ENCODE data around the gene METTL8. TPM values are rescaled to one million over a fixed set of nuclear protein-coding genes. Genes with fewer than 3 reads are reported as not detected.
"Not testable (repeated sequence)": the region's sequence is repeated elsewhere in the genome, so short reads cannot be mapped to it uniquely, and the experiment has no call there.

Gene METTL8
- polyA plus RNA-seq, 1 donor = 9.7 TPM

DNA sequence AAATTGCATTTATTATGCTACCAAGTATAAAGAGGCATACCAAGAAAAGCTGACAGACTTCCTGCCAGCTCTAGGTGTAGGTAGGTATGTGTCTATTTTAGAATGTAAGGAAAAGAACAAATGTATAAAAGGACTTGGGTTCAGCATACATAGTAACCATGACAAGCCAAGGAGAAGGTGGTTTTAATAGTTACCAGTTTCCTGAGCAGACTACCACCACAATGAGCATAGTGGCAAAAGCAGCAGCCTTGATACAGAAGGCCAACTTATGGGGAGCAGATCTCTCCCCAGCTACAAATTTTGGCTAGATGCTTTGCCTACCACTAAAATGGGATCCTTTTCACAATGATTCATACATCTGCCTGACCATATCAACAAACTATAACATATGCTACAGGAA lies 34.5 kb downstream of the METTL8 start:
- DNase-seq = no peak

DNA sequence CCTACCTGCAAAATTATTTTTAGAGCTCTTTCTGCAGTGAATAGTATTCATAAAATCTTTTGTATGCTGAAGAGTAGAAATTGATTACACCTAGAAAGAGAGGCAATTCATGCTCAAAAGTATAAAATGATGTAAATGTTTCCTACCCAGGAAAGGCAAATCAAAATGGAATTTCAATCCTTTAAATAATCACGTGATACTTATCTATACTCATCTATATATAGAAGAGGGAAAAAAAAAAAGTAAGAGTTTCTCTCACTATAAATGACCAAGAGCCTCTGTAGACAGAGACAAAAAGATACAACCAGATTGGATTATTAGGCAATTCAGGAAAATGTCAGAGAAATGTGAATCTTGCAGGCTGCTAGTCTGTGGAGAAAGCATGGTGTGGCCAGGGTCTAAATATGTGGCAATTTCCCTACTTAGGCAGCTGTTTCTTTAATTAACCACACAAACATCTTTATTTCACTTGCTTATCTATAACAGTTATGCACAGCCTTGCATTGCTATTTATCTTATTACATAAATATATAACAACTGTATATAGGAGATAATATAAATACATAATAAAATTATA lies 39.5 kb downstream of the METTL8 start:
- no peak for DNase-seq

DNA sequence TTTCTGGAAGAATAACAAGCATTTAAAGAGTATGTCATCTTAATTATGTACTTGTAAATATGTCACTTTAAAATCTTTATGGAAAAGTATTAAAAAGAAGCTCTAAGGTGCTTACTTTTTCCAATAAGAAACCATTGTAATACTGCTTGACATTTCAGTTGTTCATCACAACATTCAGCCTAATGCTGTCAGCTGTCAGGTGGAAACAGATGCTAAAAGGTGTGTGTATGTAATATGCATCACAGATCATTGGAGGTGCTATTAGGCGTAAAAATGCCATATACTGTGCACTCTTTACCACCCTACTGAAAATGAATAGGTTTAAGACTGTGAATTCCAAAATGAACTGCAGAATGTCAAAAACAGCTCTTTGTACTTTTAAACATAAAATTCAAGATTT lies 40.3 kb downstream of the METTL8 start:
- no peak for DNase-seq

DNA sequence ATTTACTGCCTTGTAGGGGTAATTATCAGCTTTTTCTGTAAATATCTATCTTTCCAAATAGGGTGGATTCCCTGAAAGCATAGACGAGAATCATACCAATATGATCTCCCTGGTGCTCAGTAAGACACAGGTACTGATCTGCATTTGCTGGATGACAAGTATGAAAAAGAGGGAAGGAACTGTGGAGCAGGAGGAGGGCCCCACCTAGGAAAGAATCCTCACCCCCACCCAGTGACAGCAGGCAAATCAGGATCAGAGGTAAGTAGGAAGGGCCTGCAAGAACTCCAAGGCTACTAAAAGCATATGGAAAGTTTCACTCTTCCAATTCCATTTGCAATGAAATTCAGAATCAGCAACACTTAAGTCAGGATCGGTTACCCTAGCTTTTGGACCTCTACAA lies 42.3 kb downstream of the METTL8 start:
- DNase-seq = no peak

DNA sequence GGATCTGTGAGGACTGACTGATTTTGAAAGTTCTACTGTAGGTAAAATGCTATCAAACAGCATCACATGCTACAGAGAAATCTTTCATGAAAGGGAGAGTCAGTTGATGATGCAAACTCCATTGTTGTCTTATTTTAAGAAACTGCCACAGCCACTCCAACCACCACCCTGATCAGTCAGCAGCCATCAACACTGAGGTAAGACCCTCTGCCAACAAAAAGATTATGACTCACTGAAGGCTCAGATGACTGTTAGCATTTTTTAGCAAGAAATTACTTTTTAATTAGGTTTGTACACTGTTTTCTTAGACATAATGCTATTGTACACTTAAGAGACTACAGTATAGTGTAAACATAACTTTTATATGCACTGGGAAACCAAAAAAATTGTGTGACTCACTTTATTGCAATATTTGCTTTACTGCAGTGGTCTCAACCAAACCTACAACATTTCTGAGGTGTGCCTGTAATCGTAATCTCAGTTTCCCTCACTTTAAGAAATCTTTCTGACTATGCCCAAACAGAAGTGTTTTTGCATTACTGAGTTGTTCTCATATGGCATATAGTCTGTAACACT lies 42.8 kb downstream of the METTL8 start:
- DNase-seq = no peak

DNA sequence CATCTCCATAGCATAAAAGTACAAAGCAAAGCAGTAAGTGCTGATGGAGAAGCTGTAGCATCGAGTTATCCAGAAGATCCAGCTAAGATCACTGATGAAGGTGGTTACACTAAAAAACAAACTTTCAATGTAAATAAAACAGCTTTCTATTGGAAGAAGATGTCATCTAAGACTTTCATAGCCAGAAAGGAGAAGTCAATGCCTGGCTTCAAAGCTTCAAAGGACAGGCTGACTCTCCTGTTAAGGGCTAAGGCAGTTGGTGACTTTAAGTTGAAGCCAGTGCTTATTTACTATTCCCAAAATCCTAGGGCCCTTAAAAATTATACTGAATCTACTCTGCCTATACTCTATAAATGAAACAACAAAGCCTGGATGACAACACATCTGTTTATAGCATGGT lies 44.0 kb downstream of the METTL8 start:
- DNase-seq = no peak

DNA sequence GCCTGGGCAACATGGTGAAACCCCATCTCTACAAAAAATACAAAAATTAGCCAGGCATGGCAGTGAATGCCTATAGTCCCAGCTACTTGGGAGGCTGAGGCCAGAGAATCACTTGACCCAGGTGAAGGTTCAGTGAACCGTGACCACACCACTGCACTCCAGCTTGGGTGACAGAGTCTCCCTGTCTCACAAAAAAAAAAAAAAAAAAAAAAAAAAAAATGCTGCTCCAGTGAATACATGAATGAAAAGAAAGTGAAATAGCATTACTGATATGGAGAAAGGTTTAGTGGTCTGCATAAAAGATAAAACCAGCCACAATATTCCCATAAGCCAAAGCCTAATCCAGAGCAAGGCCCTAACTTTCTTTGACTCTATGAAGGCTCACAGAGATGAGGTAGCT lies 44.5 kb downstream of the METTL8 start:
- no peak for DNase-seq

DNA sequence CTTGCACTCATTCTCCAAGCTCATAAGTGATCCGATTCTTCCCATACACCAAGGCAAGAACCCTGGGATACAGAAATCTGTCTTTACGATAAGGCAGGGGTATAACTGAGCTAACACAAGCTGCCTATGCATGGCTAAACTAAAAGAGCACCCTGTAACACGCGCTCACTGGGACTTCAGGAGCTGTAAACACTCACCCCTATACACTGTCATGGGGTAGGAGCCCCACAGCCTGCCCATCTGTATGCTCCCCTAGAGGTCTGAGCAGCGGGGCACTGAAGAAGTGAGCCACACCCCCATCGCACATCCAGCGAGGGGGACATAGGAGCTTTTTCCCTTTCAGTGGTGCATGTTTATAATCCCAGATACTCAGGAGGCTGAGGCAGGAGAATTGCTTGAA lies 46.7 kb downstream of the METTL8 start:
- DNase-seq = no peak

DNA sequence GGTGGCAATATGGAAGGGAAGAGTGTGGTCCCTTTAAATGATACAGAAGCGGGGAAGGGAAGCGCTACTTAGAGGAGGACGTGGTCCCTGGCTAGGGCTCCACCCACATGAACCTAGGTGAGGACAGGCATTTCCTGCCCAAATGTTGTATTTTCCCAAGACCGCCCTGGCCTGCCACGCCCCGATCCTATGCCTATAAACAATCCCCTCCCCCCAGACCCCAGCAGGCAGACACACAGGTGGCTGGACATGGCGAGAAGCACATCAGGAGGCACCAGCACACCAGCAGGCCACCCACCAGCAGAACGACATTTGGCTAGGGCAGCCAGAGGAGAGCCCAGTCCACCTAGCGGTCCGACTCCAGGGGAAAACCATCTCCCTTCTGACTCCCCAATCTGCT lies 47.2 kb downstream of the METTL8 start:
- DNase-seq = no peak

DNA sequence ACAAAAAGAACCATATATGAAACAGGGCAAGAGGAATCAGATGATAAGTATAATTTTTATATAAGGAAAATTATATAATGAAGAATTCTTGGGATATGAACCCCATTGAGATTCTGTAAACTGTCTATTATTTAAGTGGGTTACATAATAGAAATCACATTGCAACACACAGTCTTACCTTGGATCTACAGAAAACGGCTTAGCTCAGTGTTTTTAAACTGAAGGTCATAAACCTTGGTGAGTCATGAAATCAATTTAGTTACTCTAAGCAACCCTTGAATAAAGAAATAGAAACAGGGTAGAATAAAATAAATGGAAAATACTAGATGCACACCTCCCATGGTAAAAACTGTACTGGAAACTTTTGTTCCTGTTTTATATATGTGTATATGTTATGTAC lies 50.7 kb downstream of the METTL8 start:
- no peak for DNase-seq

DNA sequence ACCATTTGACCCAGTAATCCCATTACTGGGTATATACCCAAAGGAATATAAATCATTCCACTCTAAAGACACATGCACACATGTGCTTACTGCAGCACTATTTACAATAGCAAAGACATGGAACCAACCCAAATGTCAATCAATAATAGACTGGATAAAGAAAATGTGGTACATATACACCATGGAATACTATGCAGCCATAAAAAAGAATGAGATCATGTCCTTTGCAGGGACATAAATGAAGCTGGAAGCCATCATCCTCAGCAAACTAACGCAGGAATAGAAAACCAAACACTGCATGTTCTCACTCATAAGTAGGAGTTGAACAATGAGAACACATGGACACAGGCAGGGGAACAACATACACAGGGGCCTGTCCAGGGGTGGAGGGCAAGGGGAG lies 51.6 kb downstream of the METTL8 start:
- not testable (repeated sequence) for DNase-seq

DNA sequence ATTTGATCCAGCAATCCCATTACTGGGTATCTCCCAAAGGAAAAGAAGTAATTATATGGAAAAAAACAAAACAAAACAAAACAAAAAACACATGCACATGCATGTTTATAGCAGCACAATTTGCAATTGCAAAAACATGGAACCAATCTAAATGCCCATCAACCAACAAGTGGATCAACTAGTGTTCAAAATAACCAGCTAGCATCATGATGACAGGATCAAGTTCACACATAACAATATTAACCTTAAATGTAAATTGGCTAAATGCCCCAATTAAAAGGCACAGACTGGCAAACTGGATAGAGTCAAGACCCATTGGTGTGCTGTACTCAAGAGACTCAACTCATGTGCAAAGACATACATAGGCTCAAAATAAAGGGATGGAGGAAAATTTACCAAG lies 55.9 kb downstream of the METTL8 start:
- DNase-seq = not testable (repeated sequence)

DNA sequence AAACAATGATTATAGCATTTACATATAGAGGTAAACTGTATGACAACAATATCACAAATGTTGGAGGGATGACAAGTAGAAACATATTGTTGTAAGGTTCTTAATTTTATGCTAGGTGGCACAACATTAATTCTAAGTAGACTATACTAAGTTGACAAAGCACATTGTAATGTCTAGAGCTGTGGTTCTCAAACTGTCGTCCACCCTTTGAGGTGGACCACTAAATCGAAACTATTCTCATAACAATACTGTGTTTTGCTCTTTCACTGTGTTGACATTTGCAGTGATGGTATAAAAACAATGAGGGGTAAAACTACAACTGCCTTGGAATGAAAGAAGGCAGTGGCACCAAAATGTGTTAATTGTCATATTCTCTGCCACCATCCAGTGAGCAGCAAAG lies 66.1 kb downstream of the METTL8 start:
- DNase-seq = no peak

DNA sequence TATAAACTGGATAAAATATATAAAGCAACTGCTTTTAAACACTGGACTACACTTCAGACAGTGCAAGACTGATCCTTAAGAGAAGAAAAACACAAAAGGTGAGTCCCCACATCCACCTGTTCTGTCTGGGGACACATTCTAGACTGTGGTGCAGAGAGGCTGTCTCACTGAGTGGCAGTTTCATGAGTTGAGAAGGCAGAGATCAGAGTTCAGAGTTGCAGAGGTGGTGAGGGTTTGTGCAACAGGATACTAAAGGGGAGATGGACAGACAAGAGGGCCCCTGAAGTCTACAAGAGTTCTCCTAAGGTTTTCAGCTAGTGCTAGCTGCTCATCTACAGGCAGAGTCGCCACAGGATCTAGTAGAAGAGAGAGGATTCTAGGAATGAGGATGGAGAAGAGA lies 68.0 kb downstream of the METTL8 start:
- DNase-seq = no peak

DNA sequence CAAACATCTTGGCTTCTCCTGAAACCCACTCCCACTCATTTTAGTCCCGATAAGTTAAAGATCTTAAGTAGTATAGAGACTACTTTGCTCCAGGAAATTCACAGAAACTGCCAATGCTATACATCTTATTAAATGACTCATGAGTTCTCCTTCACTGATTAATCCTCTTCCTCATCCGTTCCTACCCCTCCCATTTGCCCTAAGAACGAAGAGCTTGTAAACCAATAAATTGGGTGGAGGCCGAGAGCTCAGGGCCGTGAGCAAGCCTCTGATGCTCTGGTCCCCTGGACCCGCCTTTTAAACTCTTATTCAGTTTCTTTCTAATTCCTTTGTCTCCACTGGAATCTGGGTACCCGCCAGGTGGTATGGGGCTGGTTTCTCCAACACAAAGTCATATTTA lies 68.6 kb downstream of the METTL8 start:
- no peak for DNase-seq

DNA sequence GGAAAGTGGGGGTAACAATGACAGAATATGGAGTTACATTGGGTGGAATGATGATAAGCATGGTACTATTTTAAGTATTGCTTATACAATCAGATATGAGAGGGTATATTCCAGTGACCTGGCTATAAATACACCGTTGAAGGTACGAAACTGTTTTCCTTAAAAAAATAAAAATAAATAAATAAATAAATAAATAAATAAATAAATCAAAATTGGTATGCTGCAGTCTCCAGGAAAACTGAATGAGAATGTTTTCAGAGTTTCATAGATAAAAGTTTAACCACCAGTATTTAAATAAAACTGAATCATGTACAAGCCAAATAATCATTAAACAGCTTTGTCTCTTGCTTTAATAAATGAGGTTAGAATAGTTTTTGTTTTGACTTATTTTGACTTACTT lies 71.4 kb downstream of the METTL8 start:
- no peak for DNase-seq

DNA sequence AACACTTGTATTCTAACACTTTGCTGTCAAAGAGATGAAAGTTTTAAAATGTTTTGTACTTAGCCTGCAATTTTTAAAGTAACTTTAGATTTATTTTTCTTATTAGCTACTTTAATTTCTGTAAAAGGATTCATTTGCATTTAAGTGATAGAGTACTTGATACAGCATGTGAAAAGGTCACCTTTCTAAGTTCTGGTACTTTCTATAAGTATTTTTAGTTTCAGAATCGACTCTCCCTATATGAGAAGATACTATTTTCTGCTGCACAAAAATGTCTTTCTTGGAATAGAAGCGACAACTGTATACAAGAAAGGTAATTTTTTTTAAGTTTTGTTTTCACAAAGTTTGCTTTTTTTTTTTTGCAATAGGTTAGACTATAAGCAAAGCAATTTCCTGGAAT lies 72.9 kb downstream of the METTL8 start:
- no peak for DNase-seq

DNA sequence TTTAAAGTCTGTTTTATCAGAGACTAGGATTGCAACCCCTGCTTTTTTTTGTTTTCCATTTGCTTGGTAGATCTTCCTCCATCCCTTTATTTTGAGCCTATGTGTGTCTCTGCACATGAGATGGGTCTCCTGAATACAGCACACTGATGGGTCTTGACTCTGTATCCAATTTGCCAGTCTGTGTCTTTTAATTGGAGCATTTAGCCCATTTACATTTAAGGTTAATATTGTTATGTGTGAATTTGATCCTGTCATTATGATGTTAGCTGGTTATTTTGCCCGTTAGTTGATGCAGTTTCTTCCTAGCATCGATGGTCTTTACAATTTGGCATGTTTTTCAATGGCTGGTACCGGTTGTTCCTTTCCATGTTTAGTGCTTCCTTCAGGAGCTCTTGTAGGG lies 80.0 kb downstream of the METTL8 start:
- not testable (repeated sequence) for DNase-seq

DNA sequence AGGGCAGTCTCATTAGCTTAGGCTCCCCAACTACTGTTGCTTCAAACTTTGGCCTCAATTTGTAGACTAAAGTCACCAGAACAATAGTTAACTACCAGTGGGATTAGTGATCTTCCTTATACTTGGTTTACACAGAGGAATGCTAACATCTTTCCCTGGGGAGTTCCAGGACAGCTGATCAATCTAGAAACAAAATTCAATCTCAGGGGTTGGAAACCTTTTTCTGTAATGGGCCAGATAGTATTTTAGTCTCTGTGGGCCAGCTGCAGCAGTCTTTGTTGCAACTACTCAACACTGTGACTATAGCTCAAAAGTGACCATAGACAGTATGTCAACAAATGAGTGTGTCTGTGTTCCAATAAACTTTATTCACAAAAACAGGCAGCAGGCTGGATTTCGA lies 85.7 kb downstream of the METTL8 start:
- DNase-seq = no peak

DNA sequence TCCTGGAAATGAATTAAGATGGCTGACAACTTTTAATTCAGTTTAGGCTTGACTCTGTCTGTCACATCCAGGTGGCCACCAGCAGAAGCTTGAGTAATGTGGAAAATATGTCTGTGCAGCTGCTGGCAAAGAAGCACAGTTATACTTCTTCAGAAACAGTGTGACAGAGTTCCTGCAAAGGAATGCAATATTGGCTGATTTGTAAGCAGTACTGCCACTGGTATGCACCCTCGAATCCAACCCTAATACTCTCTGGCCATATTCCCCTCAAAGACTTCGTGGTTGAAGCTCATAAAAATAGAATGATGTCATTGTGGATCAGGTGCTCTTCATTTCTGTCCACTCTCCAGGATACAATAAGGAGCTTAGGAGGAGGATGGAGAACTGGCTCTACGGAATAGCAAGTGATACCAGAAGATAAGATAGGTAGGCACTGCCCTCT lies 86.2 kb downstream of the METTL8 start:
- peak; percentile 40 for DNase-seq

DNA sequence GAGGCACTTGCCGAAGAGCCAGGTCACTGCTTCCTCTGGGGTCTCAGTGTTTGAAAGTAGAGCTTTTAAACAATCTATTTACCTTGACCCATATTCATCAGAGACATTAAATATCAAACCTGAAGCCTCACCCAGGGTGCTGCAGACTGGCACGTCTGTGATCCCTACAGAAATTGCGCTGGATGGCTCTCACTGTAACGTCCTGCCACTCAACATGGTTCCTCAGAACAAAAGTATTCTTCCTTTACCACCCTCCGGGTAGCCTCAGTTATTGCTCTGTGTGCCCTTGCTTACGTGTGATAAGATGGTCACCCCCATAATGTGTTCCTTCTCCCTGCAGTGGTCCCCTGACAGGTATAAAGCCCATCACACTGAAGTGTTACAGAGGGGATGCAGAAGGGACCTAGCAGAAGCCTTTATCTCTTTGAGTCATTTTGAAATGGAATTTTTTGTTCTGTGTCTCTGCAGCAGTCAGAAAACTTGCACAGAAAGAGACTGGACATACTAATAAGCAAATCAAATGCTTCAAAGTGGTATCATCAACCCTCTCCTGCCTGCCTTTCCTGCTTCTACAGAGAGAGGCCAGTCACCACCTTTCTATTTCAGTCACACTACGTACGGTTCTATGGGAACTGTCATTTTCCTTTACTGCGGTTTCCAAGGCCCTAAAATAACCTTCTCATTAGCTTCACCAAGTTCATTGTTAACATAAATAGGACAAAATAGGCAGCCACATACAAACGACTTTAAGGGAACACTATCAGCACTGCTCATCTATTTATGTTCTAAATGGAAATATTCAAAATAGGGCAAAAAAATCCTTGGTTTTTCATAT lies 86.8 kb downstream of the METTL8 start:
- DNase-seq = no peak

DNA sequence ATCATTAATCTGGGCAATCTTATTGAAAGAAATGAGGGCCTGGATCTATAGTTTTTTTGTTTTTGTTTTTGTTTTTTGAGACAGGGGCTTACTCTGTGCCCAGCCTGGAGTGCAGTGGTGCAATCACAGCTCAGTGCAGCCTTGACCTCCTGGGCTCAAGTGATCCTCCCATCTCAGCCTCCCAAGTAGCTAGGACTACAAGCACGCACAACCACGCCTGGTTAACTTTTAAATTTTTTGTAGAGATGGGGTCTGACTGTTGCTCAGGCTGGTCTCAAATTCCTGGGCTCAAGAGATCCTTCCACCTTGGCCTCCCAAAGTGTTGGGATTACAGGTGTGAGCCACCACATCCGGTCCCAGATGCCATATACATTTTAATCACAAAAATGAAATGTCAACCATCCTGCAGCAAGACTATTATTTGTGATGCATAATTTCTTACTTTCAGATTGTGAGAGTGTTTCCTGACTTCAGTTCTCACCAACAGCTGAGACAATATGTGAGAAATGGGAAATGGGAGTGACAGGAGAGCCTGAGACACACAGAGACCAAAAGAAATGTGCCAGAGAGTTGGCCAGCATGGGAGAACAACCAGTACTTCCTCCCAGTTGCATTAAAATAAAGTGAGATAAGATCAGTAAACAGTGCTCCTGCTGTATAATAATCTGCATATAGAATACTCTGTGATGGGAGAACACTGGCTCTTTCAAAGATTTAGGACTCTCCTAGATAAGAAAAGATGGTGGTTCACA lies 87.6 kb downstream of the METTL8 start:
- no peak for DNase-seq

DNA sequence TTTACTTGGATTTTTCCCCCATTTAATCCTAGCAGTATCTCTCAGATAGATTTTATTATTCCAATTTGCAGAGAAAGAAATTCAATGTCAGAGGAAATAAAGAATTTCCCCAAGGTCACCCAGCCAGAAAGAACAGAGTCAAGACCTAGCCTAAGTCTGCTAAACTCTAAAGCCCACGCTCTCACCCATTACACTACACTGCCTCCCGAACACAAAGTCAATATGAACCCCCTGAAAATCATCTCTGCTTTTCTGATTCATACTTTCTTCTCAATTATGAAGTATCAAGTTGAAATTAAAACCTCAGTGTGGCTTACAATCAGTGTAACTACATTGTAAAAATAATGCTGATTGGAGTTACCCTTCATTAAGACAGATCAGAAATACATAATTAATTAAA lies 89.6 kb downstream of the METTL8 start:
- DNase-seq = no peak

DNA sequence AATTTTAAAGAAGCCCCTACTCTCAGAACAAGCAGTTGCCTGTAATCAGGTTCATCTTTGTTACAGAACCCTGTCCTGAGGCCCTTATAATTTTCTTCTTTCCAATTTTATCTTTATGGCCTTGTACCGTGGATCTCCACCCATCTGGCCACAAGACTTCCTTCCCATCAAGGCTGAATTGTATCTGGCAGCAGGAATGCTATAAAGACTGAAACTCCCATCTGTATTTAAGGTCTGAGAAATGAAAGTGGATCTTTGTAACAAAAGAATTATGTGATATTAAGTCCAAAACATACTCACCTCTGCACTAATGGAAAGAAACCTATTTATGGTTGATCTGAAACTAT lies 91.8 kb downstream of the METTL8 start:
- DNase-seq = no peak

All from hindlimb muscle (tissue), 1 donor.